AG09309 (cell line): Measurements from ENCODE around the gene FBN1.

Source experiments
- DNase-seq: peaks from one replicate; pipeline ENCODE4 v3.0.0-alpha.2; 2010; ENCODE audit warnings: low read depth
- H3K4me3 ChIP-seq: 2 replicates; pipeline ENCODE4 v1.5.1; 2011; ENCODE audit warnings: mild to moderate bottlenecking, low read depth, low read length, moderate library complexity; ENCODE audit not compliant: control insufficient read depth
- CTCF ChIP-seq: IDR thresholded peaks from 2 replicates; pipeline ENCODE4 v1.5.1; 2011; ENCODE audit warnings: mild to moderate bottlenecking, low read depth, low read length, inconsistent platforms; ENCODE audit not compliant: insufficient read depth, control insufficient read depth; ENCODE audit errors: missing control alignments

FBN1 gene

DNA sequence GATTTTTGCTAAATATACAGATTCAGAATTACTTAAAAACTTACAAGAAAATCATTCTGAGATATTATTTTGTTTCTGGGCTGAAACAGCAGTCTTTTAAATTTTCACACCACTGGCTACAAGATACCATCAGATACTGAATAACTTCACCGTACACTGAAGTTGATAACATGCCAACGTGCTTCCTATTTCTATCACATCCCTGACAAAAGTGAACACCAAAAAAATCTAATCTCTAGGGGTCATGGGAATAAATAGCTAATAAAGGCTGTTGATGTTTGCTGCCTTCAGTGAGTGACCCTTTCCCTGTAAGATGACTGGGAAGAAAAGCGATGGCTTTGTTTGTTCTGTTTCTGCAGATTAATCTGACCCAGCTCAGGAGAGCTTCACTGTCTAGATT, 193.8 kb downstream of the FBN1 start:
- no peak for DNase-seq
- no peak overlapping the region for H3K4me3 ChIP-seq
- TF ChIP-seq CTCF: no peak

GRCh38 chr15:48451241-48451640, 194.3 kb downstream of the FBN1 start:
- no peak for TF ChIP-seq CTCF

GRCh38 chr15:48449734-48450133, 195.8 kb downstream of the FBN1 start:
- no peak for DNase-seq

More at GRCh38 chr15:48451241-48451640, 194.3 kb downstream of the FBN1 start:
- no peak overlapping the region for H3K4me3 ChIP-seq
- DNase-seq: no peak

GRCh38 chr15:48447657-48448056, 197.9 kb downstream of the FBN1 start:
- no peak for DNase-seq
- H3K4me3 ChIP-seq: no peak overlapping the region
- no peak for TF ChIP-seq CTCF

More at GRCh38 chr15:48449734-48450133, 195.8 kb downstream of the FBN1 start:
- no peak overlapping the region for H3K4me3 ChIP-seq
- TF ChIP-seq CTCF: no peak

- DNase-seq: no peak
- TF ChIP-seq CTCF: no peak
- H3K4me3 ChIP-seq: no peak overlapping the region
These were observed 198.5 kb downstream of the FBN1 start for GRCh38 chr15:48447058-48447457.

DNA sequence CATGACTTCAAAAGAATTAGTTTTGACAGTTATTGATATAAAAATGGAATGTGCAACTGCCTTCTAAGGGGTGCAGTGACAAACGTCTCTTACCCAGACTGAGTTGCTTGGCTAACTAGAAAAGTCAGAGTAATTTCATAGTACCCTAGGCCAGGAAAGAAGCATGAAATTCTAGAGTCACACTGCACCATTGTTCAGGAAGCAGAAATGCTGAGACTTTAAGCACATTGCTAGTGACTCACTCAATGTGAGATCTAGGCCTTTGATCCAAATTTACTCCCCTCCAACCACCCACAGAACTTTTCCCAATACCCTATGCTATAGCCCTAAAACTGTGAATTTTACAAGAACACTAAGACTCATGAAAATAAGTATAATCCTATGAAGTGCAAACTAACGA, 203.5 kb downstream of the FBN1 start:
- TF ChIP-seq CTCF: no peak
- no peak for DNase-seq
- no peak overlapping the region for H3K4me3 ChIP-seq

DNA sequence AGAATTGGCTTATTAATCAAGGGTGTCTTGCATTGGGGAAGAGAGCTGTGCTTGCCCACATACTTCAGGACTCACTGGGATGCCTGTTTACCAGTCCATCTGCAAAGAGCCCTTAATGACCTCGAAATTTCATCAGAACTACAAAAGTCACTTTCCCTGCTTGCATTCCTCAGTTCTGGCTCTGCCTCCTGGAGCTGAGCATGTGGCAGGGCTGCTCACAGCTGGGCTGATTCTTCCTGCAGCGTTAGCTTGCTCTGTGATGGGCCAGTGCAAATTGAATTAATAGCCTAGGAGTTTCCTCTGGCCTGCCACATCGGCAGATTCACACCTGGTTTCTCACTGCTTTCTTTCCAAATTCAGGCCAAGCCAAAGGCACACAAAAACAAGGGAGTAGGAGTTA, 205.4 kb downstream of the FBN1 start:
- no peak overlapping the region for H3K4me3 ChIP-seq
- DNase-seq: peak; percentile 90
- TF ChIP-seq CTCF: no peak
